DMS 273 (cell line): ENCODE measurements around the gene GRB14.
"Not testable (repeated sequence)": the region's sequence is repeated elsewhere in the genome, so short reads cannot be mapped to it uniquely, and the experiment has no call there.

Experiments used
- DNase-seq: peaks from one replicate; lab custom pipeline; 2025; ENCODE audit not compliant: unreplicated experiment; lab: John Stamatoyannopoulos, UW

Gene GRB14

GRCh38 chr2:164620873-164621763 is at the start of gene GRB14:
GRB14 (minus strand) TSS chr2:164621482; CDS start chr2:164621309, 173 bp downstream.
- peak; percentile 86 for DNase-seq

GRCh38 chr2:164669291-164669690 is 48.0 kb upstream of the GRB14 start:
- DNase-seq = no peak

- no peak for DNase-seq
Measured at GRCh38 chr2:164667566-164667965, 46.3 kb upstream of the GRB14 start.

- DNase-seq = no peak
Measured at GRCh38 chr2:164664070-164664469, 42.8 kb upstream of the GRB14 start.

GRCh38 chr2:164662868-164663631 is 41.8 kb upstream of the GRB14 start:
- DNase-seq = no peak

- no peak for DNase-seq
Measured at GRCh38 chr2:164662066-164662465, 40.8 kb upstream of the GRB14 start.

GRCh38 chr2:164661349-164661748 is 40.1 kb upstream of the GRB14 start:
- DNase-seq = no peak

GRCh38 chr2:164657129-164657528 is 35.8 kb upstream of the GRB14 start:
- no peak for DNase-seq

GRCh38 chr2:164655750-164656149 is 34.5 kb upstream of the GRB14 start:
- peak; percentile 22 for DNase-seq

- no peak for DNase-seq
Measured at GRCh38 chr2:164655336-164655735, 34.1 kb upstream of the GRB14 start.

GRCh38 chr2:164651361-164651760 is 30.1 kb upstream of the GRB14 start:
- DNase-seq = no peak

GRCh38 chr2:164644036-164644700 is 22.9 kb upstream of the GRB14 start:
- no peak for DNase-seq

GRCh38 chr2:164642946-164643555 is 21.8 kb upstream of the GRB14 start:
- DNase-seq = no peak

- no peak for DNase-seq
Measured at GRCh38 chr2:164642268-164642667, 21.0 kb upstream of the GRB14 start.

- DNase-seq = not testable (repeated sequence)
Measured at GRCh38 chr2:164628319-164628718, 7.0 kb upstream of the GRB14 start.

- DNase-seq = no peak
Measured at GRCh38 chr2:164625378-164625971, 4.2 kb upstream of the GRB14 start.

GRCh38 chr2:164624316-164624715 is 3.0 kb upstream of the GRB14 start:
- no peak for DNase-seq

GRCh38 chr2:164622338-164623106 is 1.2 kb upstream of the GRB14 start:
- no peak for DNase-seq

- DNase-seq = peak; percentile 76
Measured at GRCh38 chr2:164621764-164622105, 453 bp upstream of the GRB14 start.

GRCh38 chr2:164620457-164620856 is 825 bp downstream of the GRB14 start:
- DNase-seq = no peak
